NB4 (cell line): ENCODE data around the gene AGXT.

ENCODE experiments used
- DNase-seq: peaks from one replicate; pipeline ENCODE4 v3.0.0; 2010; ENCODE audit warnings: low read depth
- H3K4me3 ChIP-seq: one replicate; pipeline ENCODE4 v1.5.1; 2011; ENCODE audit warnings: mild to moderate bottlenecking, low read depth, low read length, moderate library complexity
- CTCF ChIP-seq: IDR thresholded peaks from one replicate; pipeline ENCODE4 v1.5.1; 2012; ENCODE audit warnings: low read depth, low read length
- MAX ChIP-seq: IDR thresholded peaks from 2 replicates; pipeline ENCODE4 v1.6.1; 2011; ENCODE audit warnings: low read depth, low read length
- MYC ChIP-seq: IDR thresholded peaks from 2 replicates; pipeline ENCODE4 v1.6.1; 2011; ENCODE audit warnings: low read depth, low read length
- POLR2A ChIP-seq: IDR thresholded peaks from 2 replicates; pipeline ENCODE4 v1.6.1; 2011; ENCODE audit warnings: mild to moderate bottlenecking; ENCODE audit not compliant: insufficient read length; ENCODE audit errors: extremely low read depth

AGXT gene

DNA sequence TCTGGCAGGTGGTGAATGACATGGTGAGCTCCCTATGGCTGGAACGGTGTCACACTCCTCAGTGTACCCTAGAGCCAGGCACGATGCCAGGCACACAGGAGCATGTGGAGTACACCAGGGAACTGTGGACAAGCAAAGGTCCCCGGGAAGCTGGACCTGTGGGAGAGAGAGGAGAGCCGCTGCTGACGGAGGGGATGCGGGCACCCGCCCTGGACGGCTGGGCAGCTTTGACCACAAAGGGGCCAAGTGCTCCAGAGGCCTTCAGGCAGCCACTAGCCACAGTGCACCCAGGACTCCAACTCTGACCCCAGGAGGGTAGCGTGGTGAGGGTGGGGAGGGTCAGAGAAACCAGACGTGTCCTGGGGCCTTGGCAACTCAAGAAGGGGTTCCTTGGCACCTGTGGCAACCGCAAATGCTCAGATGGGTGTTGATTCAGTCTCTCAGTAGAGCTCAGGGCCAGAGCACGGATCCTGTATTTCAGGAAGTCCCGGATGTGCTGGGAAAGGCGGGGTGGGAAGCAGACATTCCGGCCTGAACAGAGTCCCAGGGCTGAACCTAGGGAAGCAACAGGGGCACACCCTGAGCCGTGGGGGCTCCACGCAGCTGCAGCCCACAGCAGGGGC lies 29.6 kb downstream of the AGXT start:
- TF ChIP-seq CTCF = no peak
- TF ChIP-seq MYC = no peak
- TF ChIP-seq MAX = no peak
- TF ChIP-seq POLR2A = no peak
- H3K4me3 ChIP-seq = no peak overlapping the region
- DNase-seq = no peak

- DNase-seq = no peak
- H3K4me3 ChIP-seq = no peak overlapping the region
- TF ChIP-seq MYC (no peak), MAX (no peak), CTCF (no peak), POLR2A (no peak)
These were observed 30.3 kb downstream of the AGXT start for GRCh38 chr2:240898731-240899467.

GRCh38 chr2:240899468-240899865 lies 30.8 kb downstream of the AGXT start:
- DNase-seq = no peak
- no peak for TF ChIP-seq MYC
- TF ChIP-seq MAX = no peak
- TF ChIP-seq POLR2A = no peak
- TF ChIP-seq CTCF = no peak
- no peak overlapping the region for H3K4me3 ChIP-seq

DNA sequence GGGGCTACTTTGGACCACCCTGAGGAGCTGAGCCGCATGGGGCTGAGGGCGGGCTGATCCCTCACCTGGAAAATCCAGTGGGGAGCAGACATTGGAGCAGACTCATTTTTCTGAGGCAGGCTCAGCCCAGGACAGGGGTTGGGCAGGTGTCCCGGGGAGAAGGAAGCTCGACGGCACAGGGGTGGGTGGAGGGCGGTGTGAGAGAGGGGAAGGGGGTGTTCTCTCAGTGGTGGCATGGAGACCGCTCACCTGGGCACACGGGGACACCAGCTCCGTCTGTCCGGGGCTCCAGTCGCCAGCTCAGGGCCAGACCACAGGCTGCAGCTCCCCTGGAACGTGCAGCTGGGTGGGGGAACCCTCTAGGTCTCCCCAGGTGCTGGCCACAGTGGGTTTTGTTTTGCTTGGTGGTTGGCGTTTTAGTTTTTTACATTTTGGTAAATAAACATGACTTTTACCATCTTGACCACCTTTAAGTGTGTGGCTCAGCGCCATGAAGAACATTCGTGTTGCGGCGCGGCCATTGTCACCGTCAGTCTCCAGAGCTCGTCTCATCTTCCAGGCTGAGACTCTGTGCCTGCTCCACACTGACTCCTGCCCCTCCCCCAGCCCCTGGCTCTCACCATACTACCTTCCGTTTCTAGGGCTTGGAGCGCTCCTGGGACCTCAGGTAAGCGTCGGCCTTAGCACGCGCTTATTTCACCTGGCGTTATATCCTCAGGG lies 31.7 kb downstream of the AGXT start:
- no peak overlapping the region for H3K4me3 ChIP-seq
- no peak for DNase-seq
- TF ChIP-seq MAX (no peak), MYC (no peak), CTCF (no peak), POLR2A (no peak)

DNA sequence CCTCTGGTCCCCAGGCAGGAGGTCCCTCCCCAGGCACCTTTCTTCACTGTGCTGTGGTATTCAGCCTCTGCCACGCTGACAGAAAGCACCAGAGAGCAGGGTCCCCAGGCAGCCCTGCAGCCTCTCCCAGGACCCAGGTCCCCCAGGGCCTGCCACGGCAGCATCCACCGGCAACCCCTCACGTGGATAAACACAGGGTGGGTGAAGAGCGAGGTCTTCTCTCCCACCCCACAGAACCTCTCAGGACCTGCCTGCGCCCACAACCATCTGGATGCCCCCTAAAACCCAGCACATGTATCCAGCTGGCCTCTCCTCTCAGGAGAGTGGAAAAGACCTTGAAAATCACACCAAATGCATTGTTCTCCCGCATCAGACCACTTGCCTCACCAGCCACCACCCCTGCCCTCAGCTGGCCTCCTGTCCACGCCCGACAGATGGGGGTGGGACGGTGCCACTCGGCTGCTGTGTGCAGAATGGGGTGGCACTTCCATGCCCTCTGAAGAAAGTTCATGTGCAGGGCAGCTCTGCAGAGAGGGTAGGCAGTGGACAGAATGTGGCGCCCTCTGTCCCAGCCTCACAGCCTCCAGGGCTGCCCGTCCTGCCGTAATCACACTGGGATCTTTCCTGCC lies 33.5 kb downstream of the AGXT start:
- H3K4me3 ChIP-seq = no peak overlapping the region
- no peak for DNase-seq
- TF ChIP-seq POLR2A (no peak), MYC (no peak), CTCF (no peak), MAX (no peak)
